ENCODE measurements around the gene KRT16.

DNA sequence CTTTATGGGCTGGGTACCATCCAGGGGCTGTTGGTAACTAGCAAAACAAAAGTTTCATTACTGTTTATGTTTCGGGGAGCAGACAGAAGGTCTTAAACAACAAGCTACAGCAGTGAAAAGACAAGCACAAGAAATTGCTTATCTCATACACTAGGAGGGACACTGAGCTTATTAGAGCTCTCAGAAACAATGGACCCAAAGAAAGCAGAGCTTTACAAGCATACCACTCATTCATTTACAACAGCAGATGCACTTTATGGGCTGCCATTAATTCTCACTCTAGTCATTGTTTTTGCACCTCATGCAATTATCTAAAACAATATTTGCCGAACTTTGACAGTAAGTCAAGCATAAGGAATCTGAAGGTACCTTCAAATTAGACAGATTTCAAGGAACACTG, 10.0 kb downstream of the KRT16 start:
- TF ChIP-seq YY1 (IDR thresholded peaks at IDR 0.05; ENCODE audit: low read depth) = no peak
- no peak for TF ChIP-seq TAF1 (IDR thresholded peaks at IDR 0.05; ENCODE audit: low read depth)
- TF ChIP-seq EGR1 (IDR thresholded peaks at IDR 0.05) = no peak
- TF ChIP-seq NFIC (IDR thresholded peaks at IDR 0.05) = no peak
- TF ChIP-seq RAD21 (IDR thresholded peaks at IDR 0.05; ENCODE audit: low read depth) = no peak
- TF ChIP-seq TCF12 (IDR thresholded peaks at IDR 0.05; ENCODE audit: low read depth) = no peak
- TF ChIP-seq, protein P1, sequence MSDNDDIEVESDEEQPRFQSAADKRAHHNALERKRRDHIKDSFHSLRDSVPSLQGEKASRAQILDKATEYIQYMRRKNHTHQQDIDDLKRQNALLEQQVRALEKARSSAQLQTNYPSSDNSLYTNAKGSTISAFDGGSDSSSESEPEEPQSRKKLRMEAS (IDR thresholded peaks at IDR 0.05) = no peak
- TF ChIP-seq, protein P2, sequence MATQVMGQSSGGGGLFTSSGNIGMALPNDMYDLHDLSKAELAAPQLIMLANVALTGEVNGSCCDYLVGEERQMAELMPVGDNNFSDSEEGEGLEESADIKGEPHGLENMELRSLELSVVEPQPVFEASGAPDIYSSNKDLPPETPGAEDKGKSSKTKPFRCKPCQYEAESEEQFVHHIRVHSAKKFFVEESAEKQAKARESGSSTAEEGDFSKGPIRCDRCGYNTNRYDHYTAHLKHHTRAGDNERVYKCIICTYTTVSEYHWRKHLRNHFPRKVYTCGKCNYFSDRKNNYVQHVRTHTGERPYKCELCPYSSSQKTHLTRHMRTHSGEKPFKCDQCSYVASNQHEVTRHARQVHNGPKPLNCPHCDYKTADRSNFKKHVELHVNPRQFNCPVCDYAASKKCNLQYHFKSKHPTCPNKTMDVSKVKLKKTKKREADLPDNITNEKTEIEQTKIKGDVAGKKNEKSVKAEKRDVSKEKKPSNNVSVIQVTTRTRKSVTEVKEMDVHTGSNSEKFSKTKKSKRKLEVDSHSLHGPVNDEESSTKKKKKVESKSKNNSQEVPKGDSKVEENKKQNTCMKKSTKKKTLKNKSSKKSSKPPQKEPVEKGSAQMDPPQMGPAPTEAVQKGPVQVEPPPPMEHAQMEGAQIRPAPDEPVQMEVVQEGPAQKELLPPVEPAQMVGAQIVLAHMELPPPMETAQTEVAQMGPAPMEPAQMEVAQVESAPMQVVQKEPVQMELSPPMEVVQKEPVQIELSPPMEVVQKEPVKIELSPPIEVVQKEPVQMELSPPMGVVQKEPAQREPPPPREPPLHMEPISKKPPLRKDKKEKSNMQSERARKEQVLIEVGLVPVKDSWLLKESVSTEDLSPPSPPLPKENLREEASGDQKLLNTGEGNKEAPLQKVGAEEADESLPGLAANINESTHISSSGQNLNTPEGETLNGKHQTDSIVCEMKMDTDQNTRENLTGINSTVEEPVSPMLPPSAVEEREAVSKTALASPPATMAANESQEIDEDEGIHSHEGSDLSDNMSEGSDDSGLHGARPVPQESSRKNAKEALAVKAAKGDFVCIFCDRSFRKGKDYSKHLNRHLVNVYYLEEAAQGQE (IDR thresholded peaks at IDR 0.05; ENCODE audit: low read depth) = no peak
